ENCODE measurements around the gene NCK2. TPM values are rescaled to one million over a fixed set of nuclear protein-coding genes. Genes with fewer than 3 reads are reported as not detected.

The NCK2 gene
- total and polyA plus RNA-seq, 10 of the 15 experiments (the other 5 are each of a cell fraction or from before 2014, with no cell fraction given) = 1.2 to 30.9 (median 14.1) TPM

GRCh38 chr2:105712166-105712915 lies 32.4 kb upstream of the NCK2 start (continued):
- no peak for TF ChIP-seq HSF1 (IDR thresholded peaks at IDR 0.05; ENCODE audit: low read depth, low read length)
- no peak for TF ChIP-seq RAD21 (IDR thresholded peaks at IDR 0.05; ENCODE audit: insufficient read depth, low read depth, low read length)
- TF ChIP-seq, protein P1, sequence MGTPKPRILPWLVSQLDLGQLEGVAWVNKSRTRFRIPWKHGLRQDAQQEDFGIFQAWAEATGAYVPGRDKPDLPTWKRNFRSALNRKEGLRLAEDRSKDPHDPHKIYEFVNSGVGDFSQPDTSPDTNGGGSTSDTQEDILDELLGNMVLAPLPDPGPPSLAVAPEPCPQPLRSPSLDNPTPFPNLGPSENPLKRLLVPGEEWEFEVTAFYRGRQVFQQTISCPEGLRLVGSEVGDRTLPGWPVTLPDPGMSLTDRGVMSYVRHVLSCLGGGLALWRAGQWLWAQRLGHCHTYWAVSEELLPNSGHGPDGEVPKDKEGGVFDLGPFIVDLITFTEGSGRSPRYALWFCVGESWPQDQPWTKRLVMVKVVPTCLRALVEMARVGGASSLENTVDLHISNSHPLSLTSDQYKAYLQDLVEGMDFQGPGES (IDR thresholded peaks at IDR 0.05) = no peak
- TF ChIP-seq PAX5 (IDR thresholded peaks at IDR 0.05; ENCODE audit: borderline replicate concordance, low read depth, low read length) = no peak
- no peak for TF ChIP-seq ELK1 (IDR thresholded peaks at IDR 0.05; ENCODE audit: low read depth, low read length)
- no peak for TF ChIP-seq LARP7 (IDR thresholded peaks at IDR 0.05)
- no peak for TF ChIP-seq SMARCA5 (IDR thresholded peaks at IDR 0.05)

GRCh38 chr2:105712981-105713596 lies 31.6 kb upstream of the NCK2 start:
- RAD21 ChIA-PET (ENCODE audit: unreplicated experiment) = no interaction called here
- ATAC-seq (no peak), DNase-seq (ENCODE audit: low read depth, low spot score) (no peak), FAIRE-seq (no peak)
- no peaks in the 10 kb centered on the region for H3K79me2 ChIP-seq (ENCODE audit: control insufficient read depth, insufficient read depth, low read length)
- CTCF ChIA-PET = no interaction called here
- intact Hi-C loops (cut with micrococcal nuclease; ENCODE audit: unreplicated experiment) = no loop called here
- H3K4me2 ChIP-seq (ENCODE audit: control insufficient read depth, insufficient read depth) = no peak overlapping the region
- POLR2A ChIA-PET = no interaction called here
- no peak overlapping the region for H3K9ac ChIP-seq (ENCODE audit: control insufficient read depth, insufficient read depth, low read length)
- H3K9me3 ChIP-seq (replicated peaks; ENCODE audit: control insufficient read depth, insufficient read depth, low read length) = no peaks in the 10 kb centered on the region
- H3K4me3 ChIP-seq = no peak overlapping the region
- SMC1A ChIA-PET (ENCODE audit: uncharacterized antibody, unreplicated experiment) = interaction anchor here (0.6 kb wide), 1 partner anchor 207 kb away, joined by 4 read pairs; no protein-coding TSS in a partner anchor
- H3K4me1 ChIP-seq (ENCODE audit: control insufficient read depth, insufficient read depth, low read length) = no peaks in the 10 kb centered on the region
- H2AFZ ChIP-seq (ENCODE audit: control insufficient read depth, low read depth, low read length) = no peak overlapping the region
- 30% methylated on average over 6 of the region's 6 CpGs for WGBS (ENCODE audit: insufficient coverage, insufficient replicate concordance, low lambda C conversion rate, missing lambda C conversion rate)
- BruUV-seq (replicated peaks) = no TSS peak
- peaks cover 0 to 6% of the 10 kb centered on the region in 2 experiments; a peak in 2 of 4 replicates for H3K27me3 ChIP-seq (replicated peaks in 1 of 2; ENCODE audit: control insufficient read depth in 2 of 2, insufficient read depth in 2 of 2, low read length in 1 of 2)
- in situ Hi-C loops (cut with MboI) = no loop called here
- no peak overlapping the region for H3K27ac ChIP-seq (ENCODE audit: control insufficient read depth, insufficient read depth)
- no peaks in the 10 kb centered on the region for H3K36me3 ChIP-seq (ENCODE audit: control insufficient read depth in 2 of 2, insufficient read depth in 2 of 2, low read length in 1 of 2)
- no peak for TF ChIP-seq TBL1XR1 (IDR thresholded peaks at IDR 0.05; ENCODE audit: low read depth, low read length)
- TF ChIP-seq NFXL1 (IDR thresholded peaks at IDR 0.05; ENCODE audit: borderline replicate concordance) = no peak
- TF ChIP-seq, protein P2, sequence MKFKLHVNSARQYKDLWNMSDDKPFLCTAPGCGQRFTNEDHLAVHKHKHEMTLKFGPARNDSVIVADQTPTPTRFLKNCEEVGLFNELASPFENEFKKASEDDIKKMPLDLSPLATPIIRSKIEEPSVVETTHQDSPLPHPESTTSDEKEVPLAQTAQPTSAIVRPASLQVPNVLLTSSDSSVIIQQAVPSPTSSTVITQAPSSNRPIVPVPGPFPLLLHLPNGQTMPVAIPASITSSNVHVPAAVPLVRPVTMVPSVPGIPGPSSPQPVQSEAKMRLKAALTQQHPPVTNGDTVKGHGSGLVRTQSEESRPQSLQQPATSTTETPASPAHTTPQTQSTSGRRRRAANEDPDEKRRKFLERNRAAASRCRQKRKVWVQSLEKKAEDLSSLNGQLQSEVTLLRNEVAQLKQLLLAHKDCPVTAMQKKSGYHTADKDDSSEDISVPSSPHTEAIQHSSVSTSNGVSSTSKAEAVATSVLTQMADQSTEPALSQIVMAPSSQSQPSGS (IDR thresholded peaks at IDR 0.05; ENCODE audit: low read length) = no peak
- TF ChIP-seq IRF5 (IDR thresholded peaks at IDR 0.05; ENCODE audit: borderline replicate concordance) = no peak
- no peak for TF ChIP-seq TCF12 (IDR thresholded peaks at IDR 0.05; ENCODE audit: low read depth, low read length)
- no peaks in the 10 kb centered on the region for H4K20me1 ChIP-seq (ENCODE audit: control insufficient read depth, insufficient read depth)

All from GM12878 (cell line).